Stimulated activated CD8-positive, alpha-beta memory T cell treated with anti-CD3 and anti-CD28 coated beads, Interleukin-4, amount 100 ng/mL, for 24 hours (primary cell): Measurements from ENCODE around the gene ADGRG2.
"Not testable (repeated sequence)": the region's sequence is repeated elsewhere in the genome, so short reads cannot be mapped to it uniquely, and the experiment has no call there.

ENCODE experiments used
- DNase-seq: peaks from one replicate; pipeline ENCODE4 v3.0.0-alpha.2; 2020; ENCODE audit warnings: low read depth

Gene ADGRG2

GRCh38 chrX:19086102-19086772 lies 36.0 kb downstream of the ADGRG2 start:
- no peak for DNase-seq

- no peak for DNase-seq
These were observed 36.6 kb downstream of the ADGRG2 start for GRCh38 chrX:19085666-19086065.

GRCh38 chrX:19075754-19076153 lies 46.5 kb downstream of the ADGRG2 start:
- DNase-seq: no peak

GRCh38 chrX:19072372-19072771 lies 49.9 kb downstream of the ADGRG2 start:
- no peak for DNase-seq

- no peak for DNase-seq
These were observed 51.7 kb downstream of the ADGRG2 start for GRCh38 chrX:19070555-19070994.

GRCh38 chrX:19066987-19067386 lies 55.3 kb downstream of the ADGRG2 start:
- not testable (repeated sequence) for DNase-seq

- DNase-seq: no peak
These were observed 56.7 kb downstream of the ADGRG2 start for GRCh38 chrX:19065535-19065934.

GRCh38 chrX:19064175-19064574 lies 58.1 kb downstream of the ADGRG2 start:
- no peak for DNase-seq

- no peak for DNase-seq
These were observed 59.2 kb downstream of the ADGRG2 start for GRCh38 chrX:19063030-19063429.

GRCh38 chrX:19059067-19059466 lies 63.2 kb downstream of the ADGRG2 start:
- DNase-seq: no peak

GRCh38 chrX:19057856-19058255 lies 64.4 kb downstream of the ADGRG2 start:
- no peak for DNase-seq

GRCh38 chrX:19049110-19049509 lies 73.2 kb downstream of the ADGRG2 start:
- no peak for DNase-seq

GRCh38 chrX:19046343-19047215 lies 75.7 kb downstream of the ADGRG2 start:
- DNase-seq: no peak

GRCh38 chrX:19040373-19040772 lies 81.9 kb downstream of the ADGRG2 start:
- DNase-seq: no peak

- no peak for DNase-seq
These were observed 88.2 kb downstream of the ADGRG2 start for GRCh38 chrX:19034025-19034424.

GRCh38 chrX:19030805-19031204 lies 91.5 kb downstream of the ADGRG2 start:
- DNase-seq: no peak

- DNase-seq: no peak
These were observed 93.7 kb downstream of the ADGRG2 start for GRCh38 chrX:19028560-19028959.

- no peak for DNase-seq
These were observed 97.9 kb downstream of the ADGRG2 start for GRCh38 chrX:19024366-19024765.

GRCh38 chrX:19019996-19020395 lies 102.3 kb downstream of the ADGRG2 start:
- DNase-seq: no peak

- no peak for DNase-seq
These were observed 105.0 kb downstream of the ADGRG2 start for GRCh38 chrX:19017271-19017670.

GRCh38 chrX:19016614-19017013 lies 105.7 kb downstream of the ADGRG2 start:
- not testable (repeated sequence) for DNase-seq

- no peak for DNase-seq
These were observed 114.4 kb downstream of the ADGRG2 start for GRCh38 chrX:19007868-19008267.

GRCh38 chrX:19007011-19007410 lies 115.3 kb downstream of the ADGRG2 start:
- no peak for DNase-seq
